GM18511 (cell line): ENCODE results near the gene PVR.
"Not testable (repeated sequence)": the region's sequence is repeated elsewhere in the genome, so short reads cannot be mapped to it uniquely, and the experiment has no call there.

ENCODE experiments used
- ATAC-seq: cut with Tn5 transposase; IDR thresholded peaks from one replicate; pipeline ENCODE4 v1.9.1; 2021; ENCODE audit warnings: mild to moderate bottlenecking, moderate library complexity; ENCODE audit not compliant: unreplicated experiment

The PVR gene, protein sequence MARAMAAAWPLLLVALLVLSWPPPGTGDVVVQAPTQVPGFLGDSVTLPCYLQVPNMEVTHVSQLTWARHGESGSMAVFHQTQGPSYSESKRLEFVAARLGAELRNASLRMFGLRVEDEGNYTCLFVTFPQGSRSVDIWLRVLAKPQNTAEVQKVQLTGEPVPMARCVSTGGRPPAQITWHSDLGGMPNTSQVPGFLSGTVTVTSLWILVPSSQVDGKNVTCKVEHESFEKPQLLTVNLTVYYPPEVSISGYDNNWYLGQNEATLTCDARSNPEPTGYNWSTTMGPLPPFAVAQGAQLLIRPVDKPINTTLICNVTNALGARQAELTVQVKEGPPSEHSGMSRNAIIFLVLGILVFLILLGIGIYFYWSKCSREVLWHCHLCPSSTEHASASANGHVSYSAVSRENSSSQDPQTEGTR

DNA sequence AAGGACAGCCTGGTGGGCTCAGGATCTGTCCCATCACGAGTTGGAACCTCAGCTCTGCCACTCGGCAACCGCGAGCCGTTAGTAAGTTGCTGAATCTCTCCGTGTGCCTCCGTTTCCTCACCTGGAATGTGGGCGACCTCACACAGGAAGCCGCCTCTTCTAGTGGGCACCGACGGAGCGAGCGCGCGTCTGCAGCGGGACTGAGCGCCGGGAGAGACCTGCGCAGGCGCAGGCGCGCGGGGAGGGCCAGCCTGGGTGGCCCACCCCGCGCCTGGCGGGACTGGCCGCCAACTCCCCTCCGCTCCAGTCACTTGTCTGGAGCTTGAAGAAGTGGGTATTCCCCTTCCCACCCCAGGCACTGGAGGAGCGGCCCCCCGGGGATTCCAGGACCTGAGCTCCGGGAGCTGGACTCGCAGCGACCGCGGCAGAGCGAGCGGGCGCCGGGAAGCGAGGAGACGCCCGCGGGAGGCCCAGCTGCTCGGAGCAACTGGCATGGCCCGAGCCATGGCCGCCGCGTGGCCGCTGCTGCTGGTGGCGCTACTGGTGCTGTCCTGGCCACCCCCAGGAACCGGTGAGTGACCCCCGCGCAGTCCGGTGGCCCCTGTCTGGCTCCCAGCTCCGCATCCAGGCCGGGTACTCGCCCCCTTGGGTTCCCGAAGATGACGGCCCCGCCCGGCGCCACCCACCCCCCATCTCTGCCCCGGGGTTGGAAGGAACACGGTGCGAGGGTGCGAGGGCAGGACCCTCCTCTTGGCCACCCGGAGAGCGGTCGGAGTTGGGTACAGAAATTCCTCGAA is at the start of gene PVR:
TSS of gene PVR (plus strand) at position 306 of the 797 bp plus-strand sequence. CDS start at position 493, 187 bp downstream.
- ATAC-seq, result no peak

DNA sequence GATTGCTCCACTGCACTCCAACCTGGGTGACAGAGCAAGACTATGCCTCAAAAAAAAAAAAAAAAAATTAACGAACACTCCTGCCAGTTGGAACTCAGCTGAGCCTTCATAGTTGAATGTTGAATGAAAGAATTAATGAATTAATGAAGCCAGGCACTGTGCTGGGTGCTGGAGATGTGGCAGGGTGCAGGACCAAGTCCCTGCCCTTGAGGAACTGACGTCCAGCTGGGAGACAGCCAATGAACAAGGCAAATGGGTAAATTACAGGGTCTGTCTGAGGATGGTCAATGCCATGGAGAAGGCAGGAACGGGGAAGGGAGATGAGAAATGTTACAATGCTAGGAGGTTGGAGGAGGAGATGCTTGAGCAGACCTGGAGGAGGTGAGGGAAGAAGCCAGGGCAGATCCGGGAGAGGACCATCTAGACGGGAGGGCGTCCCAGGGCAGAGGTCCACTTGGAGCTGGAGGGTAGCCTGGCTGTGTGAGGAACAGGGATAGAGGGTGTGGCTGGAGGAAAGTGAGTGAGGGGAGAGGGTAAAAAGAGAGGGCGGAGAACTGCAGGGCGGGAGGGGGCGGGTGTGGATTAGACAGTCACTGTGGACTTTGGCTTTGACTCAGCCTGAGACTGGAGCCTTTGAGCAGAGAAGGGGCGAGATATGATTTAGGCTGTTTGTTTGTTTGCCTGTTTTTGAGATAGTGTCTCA is 47.1 kb upstream of the PVR start:
- no peak for ATAC-seq

DNA sequence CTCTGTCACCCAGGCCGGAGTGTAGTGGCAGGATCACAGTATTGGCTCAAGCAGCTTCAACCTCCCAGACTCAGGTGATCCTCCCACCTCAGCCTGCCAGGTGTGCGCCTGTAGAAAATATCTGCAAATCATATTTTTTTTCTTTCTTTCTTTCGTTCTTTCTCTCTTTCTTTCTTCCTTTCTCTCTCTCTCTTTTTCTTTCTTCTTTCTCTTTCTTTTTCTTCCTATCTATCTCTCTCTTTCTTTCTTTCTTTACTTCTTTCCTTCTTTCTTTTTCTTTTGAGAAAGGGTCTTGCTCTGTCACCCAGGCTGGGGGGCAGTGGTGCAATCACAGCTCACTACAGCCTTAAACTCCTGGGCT is 46.6 kb upstream of the PVR start:
- ATAC-seq, result no peak

DNA sequence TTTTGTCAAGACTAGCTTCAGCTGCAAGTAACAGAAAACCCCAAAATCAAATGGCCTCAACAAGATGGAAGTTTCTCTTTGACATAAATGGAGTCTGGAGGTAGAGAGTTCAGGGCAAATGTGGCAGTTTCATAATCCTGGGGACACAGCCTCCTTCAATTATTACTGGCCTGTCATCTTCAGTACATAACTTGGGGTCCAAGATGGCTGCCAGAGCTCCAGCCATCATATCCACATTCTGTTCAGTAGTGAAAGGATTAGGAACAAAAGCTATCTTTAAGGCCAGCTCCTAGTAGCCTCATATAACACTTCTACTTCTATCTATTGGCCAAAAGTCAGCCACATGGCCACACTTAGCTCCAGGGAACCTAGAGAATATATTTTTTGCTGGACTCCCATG is 45.4 kb upstream of the PVR start:
- no peak for ATAC-seq

DNA sequence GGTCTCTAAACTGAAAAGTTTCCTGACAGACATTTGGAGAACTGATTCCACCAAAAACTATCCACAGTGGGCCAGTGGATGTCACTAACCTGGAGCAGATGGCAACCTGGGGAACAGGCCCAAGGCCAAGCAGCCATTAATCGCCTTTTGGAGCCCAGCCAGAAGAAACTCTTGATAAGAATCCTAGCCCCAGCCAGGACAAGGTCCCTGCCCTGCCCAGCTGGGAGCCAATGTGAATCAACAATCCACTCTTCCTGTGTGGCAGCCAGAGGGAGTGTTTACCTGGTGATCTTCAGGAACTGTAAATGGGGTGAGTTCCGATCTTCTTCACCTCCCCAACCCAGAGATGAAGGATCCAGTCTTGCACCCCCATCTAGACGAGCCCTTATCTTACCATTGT is 44.8 kb upstream of the PVR start:
- no peak for ATAC-seq

DNA sequence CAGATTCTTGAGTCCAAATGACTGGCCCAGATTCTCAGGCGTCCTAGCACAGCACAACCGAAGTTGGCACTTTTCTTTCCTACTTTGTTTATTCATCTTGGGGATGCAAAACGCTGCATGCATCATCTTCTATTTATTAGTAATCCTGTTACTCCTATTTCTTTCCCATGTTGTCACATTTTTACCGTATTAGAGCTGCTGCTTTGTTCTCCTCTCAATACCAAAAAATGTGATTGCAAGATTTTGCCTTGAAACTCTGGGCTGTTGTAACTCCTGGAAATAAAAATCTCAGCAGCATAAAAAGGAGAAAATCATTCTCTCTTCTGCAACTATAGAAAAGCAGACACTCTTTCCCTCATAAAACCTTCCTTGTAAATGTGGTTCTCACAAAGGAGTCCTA is 43.2 kb upstream of the PVR start:
- no peak for ATAC-seq

DNA sequence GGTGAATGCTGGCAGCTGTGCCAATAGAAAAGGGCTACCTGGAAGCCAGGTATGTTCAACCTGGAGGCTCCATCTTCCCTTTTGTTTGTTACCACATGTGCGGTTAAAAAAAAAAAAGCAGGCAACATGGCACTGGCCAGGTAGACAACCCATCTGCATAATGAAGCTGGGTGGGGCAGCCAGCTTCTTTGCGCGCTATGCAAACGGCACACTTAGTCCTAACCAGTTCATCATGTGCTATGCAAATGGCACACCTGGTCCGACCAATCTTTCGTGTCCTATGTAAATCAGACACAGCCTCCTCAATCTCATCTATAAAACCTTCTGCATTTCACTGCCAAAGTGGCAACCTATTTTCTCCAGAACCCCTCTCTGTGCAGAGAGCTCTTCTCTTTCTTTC is 41.6 kb upstream of the PVR start:
- no peak for ATAC-seq

DNA sequence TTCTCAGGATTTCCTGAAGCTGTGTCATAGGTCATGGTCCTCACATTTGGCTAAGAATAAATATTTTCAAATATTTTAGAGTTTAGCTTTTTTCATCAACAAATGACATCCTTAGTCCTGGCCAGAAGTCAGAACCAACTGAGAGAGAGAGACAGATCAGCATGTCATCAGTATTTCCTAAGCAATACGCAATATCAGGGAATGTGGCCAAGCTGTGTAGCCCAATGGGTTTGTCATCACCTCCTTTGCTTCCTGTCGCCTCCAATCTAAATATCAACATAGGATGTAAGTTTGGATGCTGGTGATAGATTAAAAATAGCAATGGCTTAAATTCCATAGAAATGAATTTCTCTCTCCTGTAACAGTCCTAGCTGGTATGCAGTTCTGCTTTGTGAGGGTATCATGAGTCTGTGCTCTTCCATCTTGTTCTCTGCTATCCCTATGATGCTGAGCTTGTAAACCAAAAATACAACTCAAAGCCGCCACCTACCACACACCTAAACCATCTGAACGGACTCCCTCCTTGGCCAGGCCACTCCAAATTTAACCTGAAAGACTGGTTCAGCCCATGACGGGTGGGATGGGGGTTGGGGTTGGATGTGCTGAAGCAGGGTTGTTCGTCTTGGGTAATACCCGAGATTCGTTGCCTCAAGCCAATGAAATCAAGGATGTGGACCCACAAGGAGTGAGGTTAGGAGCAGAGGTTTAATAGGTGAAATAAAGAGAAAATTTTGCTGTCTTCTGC is 40.3 kb upstream of the PVR start:
- no peak for ATAC-seq

DNA sequence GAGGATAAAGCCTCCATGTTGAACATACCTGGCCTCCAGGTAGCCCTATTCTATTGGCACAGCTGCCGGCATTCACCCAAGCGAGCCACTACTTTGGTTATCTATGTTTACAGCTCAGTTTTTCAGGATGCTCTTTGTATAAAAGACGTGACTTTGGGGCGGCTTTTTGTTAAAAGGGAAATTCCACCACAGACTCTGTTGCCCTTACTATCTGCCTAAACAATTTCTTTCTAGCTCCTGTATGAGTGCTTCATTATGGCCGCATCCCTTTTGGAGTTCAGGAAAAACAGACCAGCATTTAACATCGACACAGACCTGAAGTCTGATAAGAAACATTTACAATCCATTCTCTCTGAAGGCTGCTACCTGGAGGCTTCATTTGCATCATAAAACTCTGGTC is 39.5 kb upstream of the PVR start:
- ATAC-seq, result no peak

DNA sequence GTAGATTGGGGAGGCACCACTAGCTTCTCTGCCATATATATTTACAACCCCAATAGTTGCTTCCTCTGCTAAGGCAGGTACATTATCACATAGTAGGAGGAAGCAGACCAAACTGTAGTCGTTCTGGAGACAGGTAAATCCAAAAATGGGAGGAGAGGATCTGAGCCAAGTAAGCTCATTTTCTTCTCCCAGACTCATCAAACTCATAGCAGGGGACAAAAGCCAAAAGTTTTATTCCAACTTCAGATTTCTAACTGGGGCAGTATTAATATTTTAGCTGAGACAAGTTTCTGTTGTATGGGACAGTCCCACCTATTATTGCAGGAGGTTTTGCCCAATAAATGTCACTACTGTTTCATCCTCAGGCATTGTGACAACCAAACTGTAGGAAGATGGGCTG is 38.2 kb upstream of the PVR start:
- no peak for ATAC-seq

DNA sequence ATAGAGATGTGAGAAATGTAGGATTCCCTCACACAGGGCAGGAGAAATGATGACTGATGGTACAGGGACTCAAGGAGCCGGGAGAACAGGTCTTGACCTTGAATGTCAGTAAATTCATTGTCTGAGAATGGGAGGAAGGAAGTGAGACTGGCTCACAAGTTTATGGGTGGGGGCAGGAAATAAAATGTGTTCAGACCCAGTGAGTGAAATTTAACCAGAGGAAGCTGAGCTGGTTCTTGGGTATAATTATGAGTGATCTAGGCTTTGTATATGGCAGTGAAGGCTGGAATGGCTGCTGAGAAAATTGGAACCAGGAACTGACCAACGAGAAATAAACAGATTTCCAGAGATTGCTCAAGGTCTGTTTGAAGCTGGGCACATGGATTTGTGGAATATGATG is 36.7 kb upstream of the PVR start:
- ATAC-seq, result no peak

DNA sequence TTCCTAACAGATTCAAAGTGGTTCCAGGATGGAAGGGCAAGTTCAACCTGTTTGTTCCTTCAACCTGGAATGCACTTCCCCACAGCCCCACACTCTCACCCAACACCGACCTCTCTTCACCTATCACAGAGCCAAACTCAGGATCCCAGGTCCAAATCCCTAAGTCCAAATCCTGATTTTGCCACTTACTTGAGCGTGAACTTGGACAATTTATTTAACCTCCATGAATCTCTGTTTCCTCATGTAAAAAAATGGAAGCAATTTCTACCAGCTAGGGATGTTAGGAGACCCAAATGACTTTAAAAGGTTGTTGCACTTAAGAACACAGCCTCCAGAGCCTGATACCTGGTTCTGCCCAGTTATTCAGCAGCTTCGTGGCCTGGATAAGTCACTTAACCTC is 35.8 kb upstream of the PVR start:
- no peak for ATAC-seq

DNA sequence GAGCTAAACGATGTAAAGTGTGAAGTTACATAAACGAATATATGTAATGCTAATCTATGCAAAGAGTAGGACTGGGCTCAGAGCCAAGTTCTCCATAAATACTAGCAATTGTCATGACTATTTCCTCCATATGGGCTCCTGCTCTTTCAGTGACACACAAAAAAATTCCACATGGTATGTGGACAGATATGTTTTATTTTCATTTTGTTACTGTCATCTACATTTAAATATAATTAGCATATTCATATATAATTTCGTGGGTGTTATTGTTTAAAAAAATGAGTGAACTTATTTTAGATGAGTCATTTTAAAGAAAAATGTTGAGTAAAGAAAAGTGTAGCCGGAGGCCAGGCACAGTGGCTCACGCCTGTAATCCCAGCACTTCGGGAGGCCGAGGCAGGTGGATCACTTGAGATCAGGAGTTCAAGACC is 35.3 kb upstream of the PVR start:
- ATAC-seq, result no peak

DNA sequence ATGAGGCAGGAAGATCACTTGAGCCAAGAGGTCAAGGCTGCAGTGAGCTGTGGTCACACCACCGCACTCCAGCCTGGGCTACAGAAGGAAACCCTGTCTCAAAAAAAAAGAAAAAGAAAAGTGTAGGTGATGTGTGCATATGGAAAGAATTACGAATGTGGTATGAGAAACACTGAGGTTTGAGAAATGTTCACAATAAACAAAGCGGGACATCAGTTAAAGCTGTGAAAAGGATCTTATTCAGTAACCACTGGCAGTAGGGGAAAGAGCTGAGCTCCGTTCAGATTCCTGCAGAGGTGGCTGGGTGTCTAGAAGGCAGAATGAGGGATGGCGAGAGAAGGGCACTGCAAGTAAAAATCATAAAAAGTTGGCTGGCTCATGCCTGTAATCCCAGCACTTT is 34.5 kb upstream of the PVR start:
- no peak for ATAC-seq

DNA sequence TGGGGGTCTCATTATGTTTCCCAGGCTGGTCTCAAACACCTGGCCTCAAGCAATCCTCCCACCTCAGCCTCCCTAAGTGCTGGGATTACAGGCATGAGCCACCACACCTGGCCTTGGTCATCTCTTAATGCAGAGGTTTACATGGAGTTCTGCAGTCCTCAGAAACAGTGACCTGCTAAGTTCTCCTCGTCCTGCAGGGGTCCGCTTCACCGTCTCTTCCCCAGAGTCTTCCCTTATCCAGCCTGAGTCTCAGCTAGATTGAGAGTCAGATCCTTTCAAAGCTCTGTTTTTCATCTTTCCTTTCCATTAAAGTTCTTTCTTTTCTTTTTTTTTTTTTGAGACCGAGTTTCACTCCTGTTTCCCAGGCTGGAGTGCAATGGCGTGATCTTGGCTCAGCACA is 33.2 kb upstream of the PVR start:
- ATAC-seq, result not testable (repeated sequence)

DNA sequence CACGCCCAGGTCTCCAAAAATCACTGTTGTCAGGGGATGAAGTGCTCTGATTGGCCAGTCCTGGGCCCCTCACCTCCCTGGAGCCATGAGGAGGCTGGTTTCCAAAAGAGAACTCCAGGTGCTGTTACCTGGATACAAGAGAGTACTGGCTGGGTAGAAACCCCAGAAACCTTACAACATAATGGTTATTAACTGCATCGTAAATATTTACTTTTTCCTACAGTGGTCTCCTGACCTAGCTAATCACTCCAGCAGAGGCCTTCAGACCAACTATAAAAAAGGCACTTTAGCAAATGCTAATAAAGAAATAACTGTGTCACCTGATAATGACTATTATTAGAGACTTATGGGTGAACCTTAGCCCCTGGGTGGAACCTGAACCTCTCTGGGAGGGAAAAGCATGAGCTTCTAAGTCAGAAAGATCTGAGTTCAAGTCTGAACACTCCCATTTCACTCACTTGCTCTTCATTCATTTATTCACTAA is 31.9 kb upstream of the PVR start:
- ATAC-seq, result no peak

DNA sequence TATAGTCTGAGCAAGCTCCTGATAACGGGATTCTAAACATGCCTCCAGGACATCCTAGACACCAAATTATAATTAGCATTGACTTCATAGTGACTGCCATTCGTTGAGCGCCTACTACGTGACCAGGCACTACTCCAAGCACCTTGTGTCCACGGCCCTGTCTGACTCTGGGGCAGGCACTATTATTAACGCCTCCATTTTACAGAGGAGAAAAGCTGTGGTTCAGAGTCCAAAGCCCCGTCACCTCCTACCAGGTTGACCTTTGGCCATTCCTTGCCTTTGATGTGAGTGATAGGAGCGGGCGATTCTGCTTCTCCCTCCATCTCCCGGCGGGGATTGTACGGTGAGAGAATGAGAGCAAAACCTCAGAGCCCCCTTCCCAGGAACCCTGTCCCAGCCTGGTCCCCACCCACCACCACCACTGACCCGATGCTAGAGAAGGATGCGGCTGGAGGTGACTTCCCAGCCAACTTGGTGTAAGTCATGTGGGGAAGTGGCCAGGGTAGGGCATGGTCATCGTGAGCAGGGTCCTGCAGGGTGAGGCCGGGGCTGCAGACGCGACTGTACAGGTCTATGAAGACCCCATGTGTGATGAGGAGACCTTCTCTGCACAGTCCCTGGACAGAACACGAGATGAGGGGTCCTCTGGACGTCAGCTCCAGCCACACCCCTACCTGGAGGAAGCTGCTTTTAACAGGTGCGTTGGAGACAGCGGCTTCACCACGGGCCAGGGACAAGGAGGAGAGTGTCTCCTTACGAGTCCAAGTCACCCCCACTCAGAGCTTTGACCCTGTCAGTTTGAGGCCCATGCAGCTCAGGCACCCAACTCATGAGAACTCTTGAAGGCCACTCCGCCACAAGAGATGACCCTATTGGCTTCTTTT is 30.2 kb upstream of the PVR start, which contains the start of gene IGSF23:
TSS of gene IGSF23 (plus strand) at position 269 of the 884 bp plus-strand sequence. CDS start at position 352, 83 bp downstream.
- ATAC-seq, result no peak

DNA sequence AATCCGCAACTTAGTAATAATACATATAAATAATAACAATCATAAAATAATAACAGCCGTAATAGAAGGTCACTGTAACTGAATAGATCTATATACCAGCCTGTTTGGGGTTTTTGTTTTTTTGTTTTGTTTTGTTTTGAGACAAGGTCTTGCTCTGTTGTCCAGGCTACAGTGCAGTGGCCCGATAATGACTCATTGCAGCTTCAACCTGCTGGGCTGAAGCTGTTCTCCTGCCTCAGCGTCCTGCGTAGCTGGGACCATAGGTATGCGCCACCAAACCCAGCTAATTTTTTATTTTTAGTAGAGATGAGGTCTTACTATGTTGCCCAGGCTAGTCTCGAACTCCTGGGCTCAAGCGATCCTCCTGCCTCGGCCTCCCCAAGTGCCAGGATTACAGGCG is 29.4 kb upstream of the PVR start:
- no peak for ATAC-seq

DNA sequence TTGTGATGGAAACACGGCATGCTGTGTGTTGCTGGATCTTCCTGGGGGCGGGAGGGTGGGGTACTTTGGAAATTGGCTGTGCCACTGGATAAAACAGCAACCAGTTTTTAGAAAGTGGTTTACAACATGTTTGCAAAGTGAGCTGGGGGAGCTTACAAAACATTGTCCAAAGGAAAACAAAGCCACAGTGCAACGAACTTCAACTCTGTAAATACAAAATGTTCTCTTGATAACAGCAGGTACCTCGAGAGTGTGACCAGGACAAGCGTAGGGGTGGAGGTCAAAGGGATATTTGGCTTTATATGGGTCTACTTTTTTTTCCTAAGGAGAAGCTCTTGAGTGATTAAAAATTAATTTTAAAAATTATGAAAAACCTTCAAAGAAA is 27.9 kb upstream of the PVR start:
- ATAC-seq, result no peak
